Fibroblast of peridontal ligament (primary cell): ENCODE data around the gene OBI1.

Experiments used
- DNase-seq: peaks from one replicate; pipeline ENCODE4 v3.0.0-alpha.2; 2010; ENCODE audit errors: extremely low read depth

OBI1 gene

DNA sequence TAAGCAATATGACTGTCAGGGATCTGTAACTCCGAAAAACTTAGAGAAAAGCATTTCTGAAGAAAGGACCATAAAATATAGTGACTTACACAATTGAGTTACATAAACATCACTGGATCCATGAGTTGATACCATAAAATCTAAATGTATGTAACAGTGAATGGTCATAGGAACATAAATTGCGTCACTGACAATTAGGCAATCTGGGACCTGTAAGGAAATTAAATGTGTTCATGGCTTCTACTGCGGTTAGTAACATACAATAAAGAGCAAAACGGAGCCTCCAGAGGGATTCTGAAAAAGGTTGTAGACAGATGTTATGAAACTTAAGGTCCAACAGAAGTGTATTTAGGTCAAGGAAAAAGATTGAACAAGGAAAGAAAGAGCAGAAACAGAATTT, 82.7 kb downstream of the OBI1 start:
- no peak for DNase-seq

DNA sequence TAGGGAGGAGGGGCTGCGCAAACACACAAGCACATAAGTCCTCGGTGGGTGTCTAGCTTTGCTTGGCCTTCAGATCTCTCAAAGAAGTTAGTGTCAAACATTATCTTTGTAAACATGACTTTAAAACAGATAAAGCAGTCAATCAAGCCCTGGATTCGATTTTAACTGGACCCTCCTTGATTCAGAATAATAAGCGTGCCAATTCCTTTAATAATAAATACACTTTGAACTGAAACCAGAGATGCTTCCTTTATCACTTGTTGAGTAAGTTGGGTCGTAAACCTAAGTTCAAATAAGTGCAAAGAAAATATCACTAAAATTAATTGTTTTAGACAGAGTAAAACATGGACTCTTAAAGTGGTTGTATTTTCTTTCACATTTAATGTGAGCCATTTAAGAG, 86.5 kb downstream of the OBI1 start:
- no peak for DNase-seq

DNA sequence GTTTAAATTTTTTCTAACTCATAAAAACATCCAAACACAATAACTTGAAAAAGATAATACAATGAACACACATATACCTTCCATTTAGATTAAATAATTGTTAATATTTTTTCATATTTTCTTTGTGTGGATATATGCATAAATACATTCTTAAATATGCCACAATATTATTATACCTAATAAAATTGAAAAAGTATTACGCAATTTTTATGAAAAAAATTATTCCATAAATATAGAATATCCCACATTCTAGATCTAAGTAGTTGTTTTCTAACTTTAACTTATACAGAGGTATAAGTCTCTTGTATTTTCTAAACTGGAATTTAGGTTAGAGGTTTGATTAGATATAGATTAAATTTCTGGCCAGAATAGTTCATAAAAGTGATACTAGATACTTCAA, 89.9 kb downstream of the OBI1 start:
- DNase-seq: no peak

DNA sequence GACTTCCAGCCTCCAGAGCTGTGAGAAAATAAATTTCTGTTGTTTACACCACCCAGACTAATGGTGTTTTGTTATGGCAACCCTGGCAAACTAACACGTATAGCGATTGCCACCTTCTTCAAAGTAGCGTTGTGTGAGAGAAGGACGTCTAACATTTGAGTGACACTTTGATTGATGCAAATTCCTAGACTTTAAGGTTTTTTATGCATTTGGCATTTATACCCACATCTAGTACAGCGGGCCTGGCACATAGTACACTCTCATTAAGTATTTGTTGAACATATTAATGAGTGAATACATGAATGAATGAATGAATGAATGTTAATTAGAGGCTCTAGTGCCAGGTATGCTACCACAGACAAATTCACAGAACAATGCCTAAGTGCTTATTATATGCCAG, 92.3 kb downstream of the OBI1 start:
- no peak for DNase-seq
